RCC 7860 (cell line): ENCODE measurements around the gene NCKAP5.
A peak's percentile ranks its signal among the peaks of the same experiment; 100 is the strongest.

Experiments
- DNase-seq: peaks from one replicate; pipeline ENCODE4 v3.0.0-alpha.2; 2015; ENCODE audit warnings: low spot score
- FAIRE-seq: peaks from 2 replicates; lab custom pipeline; 2012; peaks lifted over from hg19 to GRCh38; lab: Jason Lieb, UNC

NCKAP5 gene

GRCh38 chr2:132977812-132978529 is 590.3 kb downstream of the NCKAP5 start:
- DNase-seq (no peak), FAIRE-seq (no peak)

- DNase-seq (no peak), FAIRE-seq (no peak)
These were observed 592.8 kb downstream of the NCKAP5 start for GRCh38 chr2:132975193-132976105.

GRCh38 chr2:132974467-132975095 is 593.7 kb downstream of the NCKAP5 start:
- no peak for DNase-seq
- FAIRE-seq = no peak

GRCh38 chr2:132971310-132972061 is 596.8 kb downstream of the NCKAP5 start:
- FAIRE-seq (no peak), DNase-seq (no peak)

- DNase-seq (no peak), FAIRE-seq (no peak)
These were observed 598.8 kb downstream of the NCKAP5 start for GRCh38 chr2:132969371-132969985.

GRCh38 chr2:132965460-132965859 is 602.8 kb downstream of the NCKAP5 start:
- FAIRE-seq = no peak
- no peak for DNase-seq

GRCh38 chr2:132963161-132963560 is 605.1 kb downstream of the NCKAP5 start:
- no peak for FAIRE-seq
- DNase-seq = no peak

- no peak for FAIRE-seq
- DNase-seq = no peak
These were observed 609.4 kb downstream of the NCKAP5 start for GRCh38 chr2:132958887-132959286.

- no peak for DNase-seq
- FAIRE-seq = no peak
These were observed 612.2 kb downstream of the NCKAP5 start for GRCh38 chr2:132955871-132956615.

- no peak for DNase-seq
- no peak for FAIRE-seq
These were observed 614.5 kb downstream of the NCKAP5 start for GRCh38 chr2:132953771-132954170.

GRCh38 chr2:132951008-132951714 is 617.1 kb downstream of the NCKAP5 start:
- DNase-seq = no peak
- FAIRE-seq = no peak

GRCh38 chr2:132949108-132949507 is 619.2 kb downstream of the NCKAP5 start:
- FAIRE-seq = no peak

GRCh38 chr2:132948211-132948610 is 620.1 kb downstream of the NCKAP5 start:
- no peak for FAIRE-seq
- no peak for DNase-seq

More at GRCh38 chr2:132949108-132949507, 619.2 kb downstream of the NCKAP5 start:
- no peak for DNase-seq

- FAIRE-seq = no peak
These were observed 624.4 kb downstream of the NCKAP5 start for GRCh38 chr2:132943829-132944228.

GRCh38 chr2:132941296-132942020 is 626.8 kb downstream of the NCKAP5 start:
- DNase-seq (no peak), FAIRE-seq (no peak)

More at GRCh38 chr2:132943829-132944228, 624.4 kb downstream of the NCKAP5 start:
- no peak for DNase-seq

- FAIRE-seq = no peak
- DNase-seq = no peak
These were observed 630.6 kb downstream of the NCKAP5 start for GRCh38 chr2:132937629-132938028.

- DNase-seq = no peak
- FAIRE-seq = no peak
These were observed 631.5 kb downstream of the NCKAP5 start for GRCh38 chr2:132936791-132937190.

GRCh38 chr2:132936261-132936660 is 632.0 kb downstream of the NCKAP5 start:
- FAIRE-seq (no peak), DNase-seq (peak; percentile 17)
